NCI-H69 (cell line): ENCODE data around the gene NFATC3.

ENCODE experiments used
- DNase-seq: peaks from one replicate; lab custom pipeline; 2025; lab: John Stamatoyannopoulos, UW

NFATC3 gene

GRCh38 chr16:68072038-68072695, 13.0 kb upstream of the NFATC3 start:
- DNase-seq = no peak

- DNase-seq = no peak
Observed at GRCh38 chr16:68073902-68074760, 11.0 kb upstream of the NFATC3 start.

GRCh38 chr16:68074850-68075555, 10.2 kb upstream of the NFATC3 start:
- no peak for DNase-seq

GRCh38 chr16:68075980-68076379, 9.2 kb upstream of the NFATC3 start:
- no peak for DNase-seq

GRCh38 chr16:68076560-68076959, 8.6 kb upstream of the NFATC3 start:
- no peak for DNase-seq

GRCh38 chr16:68077866-68078700, 7.1 kb upstream of the NFATC3 start:
- DNase-seq = no peak

GRCh38 chr16:68078701-68079375, 6.3 kb upstream of the NFATC3 start:
- DNase-seq = no peak

- no peak for DNase-seq
Observed at GRCh38 chr16:68079376-68079625, 5.9 kb upstream of the NFATC3 start.

- no peak for DNase-seq
Observed at GRCh38 chr16:68079626-68080344, 5.4 kb upstream of the NFATC3 start.

- no peak for DNase-seq
Observed at GRCh38 chr16:68081861-68082628, 3.1 kb upstream of the NFATC3 start.

- DNase-seq = no peak
Observed at GRCh38 chr16:68082629-68083238, 2.4 kb upstream of the NFATC3 start.

GRCh38 chr16:68083239-68083781, 1.9 kb upstream of the NFATC3 start:
- DNase-seq = no peak

GRCh38 chr16:68083861-68084503, 1.2 kb upstream of the NFATC3 start:
- DNase-seq = no peak

GRCh38 chr16:68084504-68085258, 489 bp upstream of the NFATC3 start:
- peak; percentile 88 for DNase-seq

- DNase-seq = peak; percentile 46
Observed at GRCh38 chr16:68086336-68086841, 1.2 kb downstream of the NFATC3 start.

- peak; percentile 22 for DNase-seq
Observed at GRCh38 chr16:68086860-68087268, 1.7 kb downstream of the NFATC3 start.

GRCh38 chr16:68087688-68088087, 2.5 kb downstream of the NFATC3 start:
- DNase-seq = no peak
